Umbilical cord (tissue), 2 donors: Measurements from ENCODE around the gene MRPL36. TPM values are rescaled to one million over a fixed set of nuclear protein-coding genes. Genes with fewer than 3 reads are reported as not detected.
A peak's percentile ranks its signal among the peaks of the same experiment; 100 is the strongest.
"Not testable (repeated sequence)": the region's sequence is repeated elsewhere in the genome, so short reads cannot be mapped to it uniquely, and the experiment has no call there.

Experiments
- DNase-seq: peaks from one replicate; pipeline ENCODE4 v3.0.0-alpha.2; 2015; ENCODE audit warnings: low spot score
- total RNA-seq: library from RNA; depleted of rRNA; stranded (reverse); fragments of >200 nt; gene quantifications from one replicate; pipeline ENCODE4 v1.2.3, GENCODE V29; 2014; ENCODE audit warnings: low replicate concordance; ENCODE audit not compliant: insufficient read depth

The MRPL36 gene
- total RNA-seq, result 18.8 TPM

DNA sequence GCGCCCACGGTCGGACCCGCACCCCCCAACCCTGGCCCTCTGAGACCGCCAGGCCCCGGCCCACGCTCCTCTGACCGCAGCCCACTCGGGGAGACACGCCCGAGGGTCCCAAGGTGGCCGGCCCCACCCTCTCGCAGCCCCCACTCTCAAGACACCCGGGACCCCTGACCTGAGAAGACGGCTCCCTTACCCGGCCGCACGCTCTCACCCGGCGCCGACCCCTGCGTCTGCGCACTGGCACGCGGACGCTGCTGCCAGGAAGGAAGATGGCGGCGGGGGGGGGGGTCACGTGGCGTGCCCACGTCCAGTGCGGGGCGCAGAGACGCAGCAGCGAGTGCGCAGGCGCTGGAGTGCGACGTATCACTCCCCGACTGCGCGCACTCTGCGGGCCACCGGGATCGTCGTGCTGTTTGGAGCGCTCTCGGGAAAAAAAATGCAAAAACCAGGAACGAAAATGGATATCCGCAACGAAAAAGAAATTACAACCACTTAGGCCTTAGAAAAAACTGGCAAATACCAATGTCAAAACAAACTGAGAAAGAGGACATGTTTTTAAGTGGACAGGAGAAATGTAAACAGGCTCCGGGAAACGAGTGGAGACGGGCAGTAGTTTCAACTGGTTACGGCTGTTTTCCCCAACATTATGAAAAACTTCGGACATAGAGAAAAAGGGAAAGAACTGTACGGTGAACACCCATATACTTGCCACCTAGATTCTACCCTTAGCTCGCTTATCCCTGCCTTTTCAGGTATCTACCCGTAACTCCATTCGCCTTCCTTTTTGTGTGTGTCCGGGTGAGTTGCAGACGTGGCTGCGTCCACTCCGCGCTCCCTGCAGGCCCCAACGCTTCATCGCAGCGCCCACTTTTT, at the start of gene MRPL36:
Gene MRPL36, minus strand, starts transcription at position 236 of the 870 bp plus-strand sequence. CDS start 902 bp downstream, outside the sequence.
- DNase-seq, result peak; percentile 95

DNA sequence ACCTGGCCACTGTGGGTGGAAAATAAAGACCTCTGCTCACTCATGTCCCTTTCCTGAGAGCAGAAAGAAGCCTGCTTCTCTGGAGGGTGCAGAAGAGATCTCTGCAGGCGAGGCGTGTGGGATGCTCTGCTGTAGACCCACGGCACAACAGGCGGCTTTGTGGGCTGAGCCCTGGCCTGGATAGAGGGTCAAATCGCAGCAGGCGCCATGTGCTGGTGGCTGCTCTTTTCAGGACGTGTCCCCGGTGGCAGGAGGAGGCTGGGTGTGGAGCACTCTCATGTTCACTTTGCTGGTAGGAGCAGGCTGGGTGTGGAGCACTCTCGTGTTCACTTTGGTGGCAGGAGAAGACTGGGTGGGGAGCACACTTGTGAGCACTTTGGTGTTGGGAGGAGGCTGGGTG, 48.0 kb upstream of the MRPL36 start:
- DNase-seq, result no peak

DNA sequence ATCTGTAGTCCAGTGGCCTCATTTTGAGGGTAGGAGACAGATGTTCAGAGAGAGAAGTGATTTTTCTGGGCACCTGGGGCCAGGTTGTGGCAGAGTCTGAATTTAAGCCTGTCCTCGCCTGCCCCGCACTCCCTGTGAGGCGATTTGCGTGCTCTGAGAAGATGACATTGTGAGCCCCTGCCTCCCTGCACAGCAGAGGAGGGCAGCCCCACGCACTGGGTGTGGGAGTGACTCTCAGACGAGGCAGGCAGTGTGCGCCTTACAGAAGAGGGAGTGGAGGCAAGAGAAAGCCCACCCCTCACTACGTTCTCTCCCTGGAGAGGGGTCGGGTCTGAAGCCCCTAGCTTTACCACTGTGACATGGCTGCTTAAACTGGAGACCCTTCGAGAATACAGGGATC, 47.4 kb upstream of the MRPL36 start:
- DNase-seq, result no peak

DNA sequence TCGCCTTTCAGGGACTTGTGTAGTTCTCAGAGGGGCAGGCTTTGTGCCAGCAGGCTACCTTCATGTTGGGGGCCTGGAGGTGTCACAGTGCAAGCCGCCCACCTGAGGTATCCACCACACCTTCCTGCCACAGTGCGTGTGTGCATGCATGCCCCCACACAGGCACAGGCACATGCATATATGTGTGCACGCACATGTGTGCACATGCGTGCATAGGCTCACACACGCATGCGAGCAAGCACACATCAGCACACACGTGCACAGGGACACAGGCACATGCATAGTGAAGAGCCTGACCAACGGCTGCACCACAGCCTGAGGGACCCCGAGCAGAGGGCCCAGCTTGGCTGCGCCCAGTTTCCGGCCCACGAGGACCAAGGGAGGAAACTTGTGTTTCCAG, 46.9 kb upstream of the MRPL36 start:
- DNase-seq, result no peak

DNA sequence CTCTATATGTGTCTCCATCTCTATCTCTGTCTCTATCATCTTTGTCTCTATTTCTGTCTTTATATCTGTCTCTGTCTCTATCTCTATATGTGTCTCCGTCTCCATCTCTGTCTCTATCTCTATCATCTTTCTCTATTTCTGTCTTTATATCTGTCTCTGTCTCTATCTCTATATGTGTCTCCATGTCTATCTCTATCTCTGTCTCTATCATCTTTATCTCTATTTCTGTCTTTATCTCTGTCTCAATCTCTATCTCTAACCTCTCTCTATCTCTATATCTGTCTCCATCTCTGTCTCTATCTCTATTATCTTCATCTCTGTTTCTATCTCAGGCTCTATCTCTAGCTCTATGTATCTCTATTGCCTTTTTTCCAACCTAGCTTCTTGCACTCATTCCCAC, 46.1 kb upstream of the MRPL36 start:
- DNase-seq, result no peak

DNA sequence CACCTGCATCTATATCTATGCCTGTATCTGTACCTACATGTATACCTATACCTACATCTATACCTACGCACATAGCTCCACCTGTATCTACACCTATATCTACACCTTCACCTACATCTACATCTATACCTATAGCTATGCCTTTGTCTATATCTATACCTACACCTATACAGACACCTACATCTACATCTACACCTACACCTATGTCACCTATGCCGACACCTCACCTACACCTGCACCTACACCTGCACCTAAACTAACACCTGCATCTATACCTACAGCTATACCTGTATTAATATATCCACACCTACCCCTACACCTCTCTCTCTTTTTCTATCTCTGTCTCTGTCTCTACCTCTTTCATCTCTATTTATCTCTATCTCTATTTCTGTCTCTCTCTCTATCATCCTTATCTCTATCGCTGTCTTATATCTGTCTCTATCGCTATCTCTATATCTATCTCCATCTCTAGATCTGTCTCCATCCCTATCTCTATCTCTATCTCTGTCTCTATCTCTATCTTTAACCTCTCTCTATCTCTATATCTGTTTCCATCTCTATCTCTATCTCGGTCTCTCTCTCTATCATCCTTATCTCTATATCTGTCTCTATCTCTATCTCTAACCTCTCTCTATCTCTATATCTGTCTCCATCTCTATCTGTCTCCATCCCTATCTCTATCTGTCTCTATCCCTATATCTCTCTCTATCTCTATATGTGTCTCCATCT, 45.2 kb upstream of the MRPL36 start:
- no peak for DNase-seq

DNA sequence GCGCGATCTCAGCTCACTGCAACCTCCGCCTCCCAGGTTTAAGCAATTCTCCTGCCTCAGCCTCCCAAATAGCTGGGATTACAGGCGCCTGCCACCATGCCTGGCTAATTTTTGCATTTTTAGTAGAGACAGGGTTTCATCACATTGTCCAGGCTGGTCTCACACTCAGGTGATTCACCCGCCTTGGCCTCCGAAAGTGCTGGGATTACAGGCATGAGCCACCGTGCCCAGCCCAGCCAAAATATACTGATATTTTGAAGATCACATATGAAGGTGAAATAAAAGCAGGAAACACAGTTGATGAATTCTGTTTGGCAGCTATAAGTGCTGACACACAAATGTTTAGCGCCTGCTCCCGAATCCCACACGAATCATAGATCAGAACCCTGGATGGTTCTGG, 44.1 kb upstream of the MRPL36 start:
- not testable (repeated sequence) for DNase-seq

DNA sequence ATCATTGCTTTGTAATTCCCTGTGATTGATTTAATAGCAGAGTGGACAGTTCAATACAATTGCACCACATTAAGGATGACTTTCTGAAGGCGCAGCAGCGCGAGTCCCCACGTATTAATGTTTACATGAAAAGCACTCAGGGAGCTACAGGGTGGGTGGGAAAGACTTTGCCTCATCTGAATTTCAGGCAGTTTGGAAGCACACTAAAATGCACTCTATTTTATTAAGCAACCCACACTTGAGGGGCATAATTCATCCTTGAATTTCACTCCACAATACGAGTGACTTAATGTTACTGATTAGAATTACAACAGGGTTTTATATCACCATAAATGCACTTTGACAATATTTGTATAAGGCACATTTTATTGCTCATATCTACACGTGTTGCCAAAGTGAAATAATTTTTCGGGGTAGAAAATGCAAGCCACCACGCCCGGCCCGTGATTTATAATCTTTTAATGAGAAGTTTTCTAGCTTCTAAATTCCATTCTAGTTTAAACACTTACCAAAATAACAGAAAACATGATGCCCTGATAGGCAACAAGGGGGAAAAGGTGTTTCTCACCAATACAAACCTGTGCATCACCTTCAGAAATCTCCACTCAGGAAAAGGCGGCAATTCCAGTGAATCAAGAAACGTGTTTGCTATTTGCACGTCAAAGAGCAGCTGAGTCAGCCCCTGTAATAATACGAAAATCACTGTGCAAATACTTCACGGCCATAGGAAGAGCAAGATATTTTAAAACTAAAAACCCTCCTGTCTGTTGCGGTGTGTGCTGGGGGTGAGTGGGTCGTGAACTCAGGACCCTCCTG, 42.6 kb upstream of the MRPL36 start:
- DNase-seq, result no peak

DNA sequence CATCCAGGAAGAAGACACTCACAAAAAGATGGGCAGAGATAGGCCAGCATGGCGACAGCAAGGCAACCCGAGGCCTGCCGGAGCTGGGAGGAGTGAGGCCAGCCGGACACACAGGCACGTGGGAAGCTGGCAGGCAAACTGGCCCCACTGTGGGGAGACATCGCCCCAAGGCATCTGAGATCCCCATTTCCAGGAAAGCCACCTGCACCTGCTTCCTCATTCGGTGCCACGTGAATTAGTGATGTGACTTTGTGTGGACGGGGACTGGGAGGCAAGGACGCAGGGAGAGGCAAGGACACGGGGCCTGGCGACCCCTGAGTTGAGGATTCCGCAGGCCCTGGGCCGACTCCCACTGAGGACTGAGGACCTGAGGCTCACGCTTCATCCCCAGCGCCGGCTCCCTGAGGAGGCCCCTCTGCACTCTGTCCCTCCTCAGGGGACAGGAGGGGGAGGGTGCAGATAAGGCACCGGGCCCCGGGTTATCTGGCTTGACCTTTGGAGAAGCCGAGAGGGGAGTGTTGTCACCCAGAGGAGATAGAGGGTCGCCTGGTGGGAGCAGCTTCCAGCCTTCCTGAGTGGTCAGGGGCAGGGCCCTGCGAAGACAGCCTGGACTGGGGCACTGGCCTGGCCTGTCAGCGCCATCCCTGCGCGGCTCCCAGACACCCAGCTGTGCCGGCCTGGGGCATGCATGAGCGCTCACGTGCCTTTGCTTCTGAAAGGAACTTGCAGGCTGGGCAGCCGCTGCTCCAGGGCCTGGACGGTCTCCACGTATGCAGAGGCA, 41.3 kb upstream of the MRPL36 start:
- no peak for DNase-seq

DNA sequence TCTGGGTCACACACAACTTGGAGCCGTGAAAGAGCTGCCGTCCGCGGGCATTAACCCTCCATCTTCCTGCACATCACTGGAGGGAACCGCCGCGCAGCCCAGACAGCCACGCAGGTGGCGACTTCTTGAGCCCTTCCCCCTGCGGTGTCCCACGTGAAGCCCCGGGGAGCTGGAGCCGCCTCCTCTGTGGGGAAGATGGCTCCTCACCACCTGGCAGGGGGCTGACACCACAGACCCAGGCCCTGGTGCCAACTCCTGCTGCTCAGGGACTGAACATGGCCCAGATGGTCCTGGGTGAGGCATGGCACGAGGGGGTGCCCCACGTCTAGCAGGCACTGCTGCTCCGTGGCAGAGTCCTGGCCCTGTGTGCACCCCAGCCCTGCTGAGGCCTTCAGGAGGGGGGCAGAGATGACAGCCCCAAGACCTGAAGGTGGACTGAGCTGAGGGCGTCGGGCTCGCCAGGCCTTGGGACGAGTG, 40.5 kb upstream of the MRPL36 start:
- DNase-seq, result no peak

DNA sequence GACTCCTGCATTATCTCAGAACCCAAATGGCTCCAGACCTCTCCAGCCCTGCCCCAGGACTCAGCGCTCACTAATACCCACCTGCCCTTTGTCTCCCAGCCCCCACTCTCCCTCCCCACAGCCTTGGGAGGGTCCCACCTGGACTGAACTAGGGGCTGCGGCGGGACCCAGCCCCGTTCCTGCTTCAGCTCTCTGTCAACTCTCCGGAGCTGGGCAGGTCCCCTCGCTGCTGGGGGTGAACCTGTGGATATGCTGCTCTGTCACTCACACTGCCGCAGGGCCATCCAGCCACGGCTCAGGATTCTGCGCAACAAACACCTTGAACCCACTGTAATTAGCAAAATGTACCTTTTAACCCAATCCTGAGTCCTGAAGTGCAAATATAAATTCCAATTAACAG, 38.4 kb upstream of the MRPL36 start:
- DNase-seq, result no peak

DNA sequence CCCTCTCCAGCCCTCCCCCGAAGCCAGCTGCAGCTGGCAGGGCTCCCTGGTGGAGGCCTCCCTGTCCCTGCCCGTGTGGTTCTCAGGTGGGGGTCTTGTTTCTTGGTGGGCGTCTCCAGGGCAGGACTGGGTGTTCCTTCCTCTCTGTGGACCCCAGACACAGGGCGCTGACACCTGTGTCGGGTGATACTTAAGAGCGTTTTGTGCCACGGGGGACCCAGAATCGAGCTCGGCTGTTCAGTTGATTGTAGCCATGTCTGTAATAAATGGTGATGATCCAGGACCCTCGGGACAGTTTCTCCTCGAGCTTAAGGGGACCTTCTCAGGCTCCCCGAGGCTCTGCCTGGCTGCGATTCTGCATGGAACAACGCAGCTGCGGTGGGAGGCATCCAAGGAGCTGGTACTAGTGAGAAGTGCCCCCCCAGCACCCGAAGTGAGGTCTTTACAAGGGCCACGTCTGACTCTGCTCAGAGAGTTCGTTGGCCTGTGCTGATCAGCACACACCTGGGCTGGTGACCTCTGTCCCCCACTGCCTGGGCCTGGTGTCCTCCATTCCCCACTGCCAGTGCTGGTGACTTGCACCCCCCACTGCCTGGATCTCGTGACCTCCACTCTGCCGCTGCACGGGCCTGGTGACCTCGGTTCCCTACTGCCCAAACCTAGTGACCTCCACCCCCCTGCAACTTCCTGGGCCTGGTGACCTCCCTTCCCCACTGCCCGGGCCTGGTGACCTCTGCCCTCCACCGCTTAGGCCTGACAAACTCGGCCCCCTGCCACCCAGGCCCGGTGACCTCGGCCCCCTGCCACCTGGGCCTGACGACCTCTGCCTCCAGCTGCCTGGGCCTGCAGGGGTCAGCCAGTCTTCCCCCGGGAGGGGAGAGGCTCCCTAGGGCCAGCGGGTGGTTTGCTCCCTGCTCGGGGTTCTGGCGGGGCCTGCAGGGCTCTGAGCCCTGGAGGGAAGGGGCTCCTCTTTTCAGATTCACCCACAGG, 37.5 kb upstream of the MRPL36 start:
- no peak for DNase-seq

DNA sequence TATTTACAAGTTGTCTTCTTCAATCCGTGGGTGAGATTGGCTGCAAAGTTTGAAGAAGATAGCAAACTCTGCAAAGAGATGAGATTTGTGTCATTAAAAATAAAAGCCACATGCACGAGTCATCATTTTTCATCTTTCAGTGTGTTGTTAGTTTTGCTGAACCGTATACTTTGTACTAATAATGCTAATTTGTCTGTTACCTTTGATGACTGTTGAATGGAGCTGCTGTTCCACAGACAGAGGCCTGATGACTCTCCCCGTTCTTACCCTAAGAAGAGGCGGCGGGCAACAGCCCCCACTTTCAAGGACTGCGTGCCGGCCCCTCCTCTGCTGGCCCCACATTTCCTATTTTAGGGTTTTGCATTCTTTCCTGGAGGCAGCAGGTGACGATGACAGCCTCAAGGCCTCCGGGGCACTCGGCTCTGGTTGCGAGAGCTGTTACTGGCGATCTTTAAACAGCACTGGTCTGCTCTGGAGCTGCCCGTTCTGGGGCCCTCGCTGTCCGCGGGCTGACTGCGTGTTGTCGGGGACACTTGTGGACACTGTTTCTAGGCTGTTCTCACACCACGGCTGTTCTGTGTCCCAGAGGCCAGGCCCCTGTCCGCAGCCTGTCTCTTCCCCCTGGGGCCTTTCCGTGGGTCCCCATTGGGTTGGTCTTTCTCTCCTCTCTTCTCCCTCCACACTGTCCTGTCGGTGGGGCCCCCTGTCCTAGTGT, 36.7 kb upstream of the MRPL36 start:
- DNase-seq, result no peak

DNA sequence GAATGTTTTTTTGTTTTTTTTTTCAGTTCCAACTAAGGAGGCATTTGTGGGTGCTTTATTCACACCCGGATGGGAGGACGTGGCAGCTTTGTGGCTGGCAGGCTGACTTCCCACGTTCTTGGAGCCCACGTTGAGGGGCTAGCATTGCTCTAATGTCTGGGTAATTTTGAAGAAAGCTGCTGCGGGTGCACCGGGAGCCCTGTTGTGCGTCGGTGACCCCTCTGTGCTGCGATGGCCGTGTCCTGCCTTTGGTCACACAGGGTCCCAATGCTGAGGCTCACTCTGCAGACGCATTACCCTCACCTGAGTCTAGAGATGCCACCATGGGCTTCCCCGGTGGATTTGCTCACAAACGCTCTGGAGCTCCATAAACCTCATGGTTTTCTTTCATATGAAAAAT, 35.8 kb upstream of the MRPL36 start:
- DNase-seq, result no peak

DNA sequence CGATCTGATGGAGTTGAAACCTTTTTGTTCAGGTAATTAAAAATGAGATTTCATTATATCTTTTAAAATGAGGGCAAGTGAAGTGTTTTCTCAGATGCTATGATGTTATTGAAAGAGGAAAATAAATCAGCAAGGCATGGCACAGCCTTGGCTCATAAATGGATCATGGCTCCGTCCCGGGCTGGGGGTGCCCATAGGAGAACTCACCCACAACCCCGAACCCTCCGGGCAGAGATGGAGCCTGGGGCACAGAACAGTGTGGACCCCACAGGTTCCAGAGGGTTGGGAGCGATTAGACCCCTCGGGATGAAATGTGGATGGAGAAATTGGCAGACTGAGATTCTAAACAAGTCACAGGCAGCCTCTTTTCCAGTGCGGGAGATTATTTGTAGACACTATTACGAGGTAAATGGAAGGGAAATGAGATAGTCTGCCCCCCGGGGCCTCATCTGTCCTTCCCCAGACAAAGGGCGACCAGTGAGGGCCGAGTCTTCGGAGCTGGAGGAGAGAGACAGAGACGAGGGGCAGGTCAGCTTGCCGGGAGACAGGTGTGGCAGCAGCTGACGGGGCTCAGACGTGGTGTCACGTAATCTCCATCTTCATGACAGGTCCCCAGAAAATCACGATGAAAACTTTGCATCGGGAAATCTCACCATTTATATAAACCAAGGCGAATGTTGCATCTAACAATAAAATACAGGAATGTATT, 35.2 kb upstream of the MRPL36 start:
- DNase-seq, result no peak

DNA sequence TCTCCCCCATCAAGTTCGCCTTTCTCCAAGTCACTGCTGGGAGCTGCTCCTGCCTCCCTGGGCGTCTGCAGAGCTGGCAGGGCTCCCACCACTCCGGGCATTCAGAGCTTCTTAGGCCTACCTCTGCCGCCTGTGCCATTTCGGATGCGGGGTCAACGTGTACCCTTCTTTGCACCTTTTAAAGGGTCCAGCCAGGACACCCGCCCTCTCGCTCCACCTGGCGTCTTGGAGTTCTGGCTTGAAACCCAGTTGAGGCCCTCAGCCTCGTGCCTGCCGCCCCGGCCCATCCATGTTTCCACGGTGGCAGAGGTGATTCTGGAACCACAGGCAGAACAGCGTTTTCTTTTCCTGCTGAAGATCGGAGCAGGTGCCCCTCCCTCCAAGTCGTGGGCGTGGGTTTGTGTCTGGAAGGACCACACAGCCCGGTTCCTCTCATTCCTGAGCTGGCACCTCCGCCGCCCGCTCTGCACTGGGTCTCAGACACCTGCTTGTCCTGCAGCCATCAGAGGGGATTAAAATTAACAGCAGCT, 34.5 kb upstream of the MRPL36 start:
- no peak for DNase-seq

DNA sequence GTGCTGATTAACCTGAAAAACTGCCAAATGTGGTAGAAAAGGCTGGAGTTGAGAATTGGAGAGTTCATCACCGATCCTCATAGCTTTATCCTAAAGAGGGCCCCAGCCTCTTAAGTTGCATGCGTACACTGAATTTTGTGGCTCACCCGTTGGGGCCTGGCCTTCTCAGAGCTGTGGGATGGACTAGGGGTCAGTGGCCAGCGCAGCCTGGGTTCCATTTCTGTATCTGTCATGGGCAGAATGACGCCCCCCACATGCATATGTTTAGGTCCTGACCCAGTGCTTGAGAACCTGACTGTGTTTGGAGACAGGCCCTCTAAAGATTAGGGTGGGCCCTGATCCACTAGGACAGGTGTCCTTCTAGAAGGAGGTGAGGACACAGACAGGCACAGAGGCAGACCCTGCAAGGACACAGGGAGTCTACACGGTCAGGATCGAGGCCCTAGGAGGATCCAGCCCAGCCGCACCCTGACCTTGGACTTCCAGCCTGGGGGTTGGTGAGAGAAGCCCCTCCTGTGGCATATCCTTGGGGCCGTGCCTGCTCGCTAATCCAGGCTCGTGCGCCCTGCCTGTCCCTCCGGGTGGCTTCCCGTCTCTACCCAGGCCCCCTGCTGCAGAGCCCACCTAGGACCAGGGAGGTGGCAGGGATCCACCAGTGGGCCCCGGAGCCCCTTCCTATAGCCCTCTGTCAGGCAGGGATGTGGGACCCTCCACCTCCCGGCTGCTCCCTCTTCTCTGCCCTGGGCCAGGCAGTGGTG, 33.8 kb upstream of the MRPL36 start:
- DNase-seq, result no peak
